Endothelial cell of umbilical vein (primary cell): ENCODE data around the gene RNF32. TPM values are rescaled to one million over a fixed set of nuclear protein-coding genes. Genes with fewer than 3 reads are reported as not detected.

Experiments
- BruUV-seq: library from RNA; stranded (reverse); fragments of 400-500 nt; replicated peaks from 2 replicates; lab custom pipeline; 2021; lab: Mats Ljungman, UMichigan
- CTCF ChIA-PET: fragments of 300-600, 350-600 bp; sonication (Branson Sonifier 250); formaldehyde crosslinking; loops from one replicate; lab custom pipeline; 2021; ENCODE audit warnings: antibody characterized with exemption, inconsistent platforms; lab: Charles Lee
- POLR2A ChIA-PET: fragments of 300-600, 350-600 bp; sonication (Branson Sonifier 250); formaldehyde crosslinking; loops from one replicate; lab custom pipeline; 2021; ENCODE audit warnings: antibody characterized with exemption, inconsistent platforms; lab: Charles Lee
- DNase-seq: peaks from one replicate; pipeline ENCODE4 v3.0.0-alpha.2; 2011; ENCODE audit warnings: low read depth, low spot score
- FAIRE-seq: peaks from 2 replicates; lab custom pipeline; 2011; peaks lifted over from hg19 to GRCh38; lab: Jason Lieb, UNC
- H2AFZ ChIP-seq: 2 replicates; pipeline ENCODE4 v1.6.0; 2012; ENCODE audit warnings: low read depth, low read length, control low read depth, inconsistent platforms
- H3K27ac ChIP-seq: 2 replicates; pipeline ENCODE4 v1.5.1; 2011; ENCODE audit warnings: low read depth, mild to moderate bottlenecking, control low read depth, low read length, moderate library complexity; ENCODE audit not compliant: insufficient read depth
- H3K27me3 ChIP-seq, 2 experiments: 2 replicates each; pipeline versions ENCODE4 v1.6.0 to v1.6.1; 2011; ENCODE audit warnings: low read length in 2 of 2, mixed read lengths in 1 of 2; ENCODE audit not compliant: control insufficient read depth in 2 of 2, insufficient read depth in 2 of 2
- H3K36me3 ChIP-seq, 2 experiments: 2 replicates in 1 of 2; 3 replicates in 1 of 2; pipeline ENCODE4 v1.5.1; 2011; ENCODE audit warnings: low read length in 2 of 2, mild to moderate bottlenecking in 1 of 2, moderate library complexity in 1 of 2; ENCODE audit not compliant: control insufficient read depth in 2 of 2, insufficient read depth in 2 of 2; ENCODE audit errors: extremely low read depth in 1 of 2
- H3K4me1 ChIP-seq: 3 replicates; pipeline ENCODE4 v1.5.1; 2011; ENCODE audit warnings: mild to moderate bottlenecking, low read length; ENCODE audit not compliant: control insufficient read depth, insufficient read depth; ENCODE audit errors: extremely low read depth
- H3K4me2 ChIP-seq: 2 replicates; pipeline ENCODE4 v1.6.1; 2011; ENCODE audit warnings: low read length, control low read depth, mixed read lengths; ENCODE audit not compliant: insufficient read depth
- H3K4me3 ChIP-seq, 3 experiments: fragments of 200-600 bp in 1 of 3; sonication (generic), shearing (Covaris generic) in 1 of 3; replicated peaks in 1 of 3; 2 replicates each; pipeline ENCODE4 v1.5.1; 2011 to 2016; ENCODE audit warnings: control low read depth in 3 of 3, low read length in 3 of 3, mild to moderate bottlenecking in 2 of 3, inconsistent platforms in 1 of 3, low read depth in 1 of 3, moderate library complexity in 1 of 3; ENCODE audit not compliant: insufficient read depth in 1 of 3
- H3K79me2 ChIP-seq: 2 replicates; pipeline ENCODE4 v1.6.0; 2012; ENCODE audit warnings: low read length, inconsistent platforms; ENCODE audit not compliant: control insufficient read depth, insufficient read depth
- H3K9ac ChIP-seq: replicated peaks from 2 replicates; pipeline ENCODE3; 2011; ENCODE audit warnings: low read length, control low read depth; ENCODE audit not compliant: insufficient read depth; ENCODE audit errors: extremely low read depth
- H3K9me1 ChIP-seq: replicated peaks from 3 replicates; pipeline ENCODE4 v1.6.0; 2011; ENCODE audit warnings: mild to moderate bottlenecking, low read length; ENCODE audit not compliant: control insufficient read depth, insufficient read depth; ENCODE audit errors: extremely low read depth
- H3K9me3 ChIP-seq: replicated peaks from 2 replicates; pipeline ENCODE4 v1.5.1; 2012; ENCODE audit warnings: low read length, inconsistent platforms; ENCODE audit not compliant: control insufficient read depth, insufficient read depth
- H4K20me1 ChIP-seq: replicated peaks from 2 replicates; pipeline ENCODE3; 2011; ENCODE audit warnings: mild to moderate bottlenecking, low read length; ENCODE audit not compliant: control insufficient read depth, insufficient read depth; ENCODE audit errors: extremely low read depth
- CTCF ChIP-seq, 2 donors: IDR thresholded peaks; 1 replicate in 1 of 2; 2 replicates in 1 of 2; pipeline ENCODE4 v1.5.1; 2011; ENCODE audit warnings: low read length in 2 of 2, mild to moderate bottlenecking in 2 of 2, moderate library complexity in 2 of 2, control low read depth in 1 of 2, inconsistent platforms in 1 of 2, low read depth in 1 of 2; ENCODE audit not compliant: insufficient read depth in 1 of 2; ENCODE audit errors: extremely low read depth in 1 of 2
- EZH2 ChIP-seq: IDR thresholded peaks from 2 replicates; pipeline ENCODE4 v1.6.1; 2012; ENCODE audit warnings: borderline replicate concordance, low read depth, mild to moderate bottlenecking, moderate library complexity, low read length, inconsistent platforms; ENCODE audit not compliant: severe bottlenecking
- FOS ChIP-seq: IDR thresholded peaks from 2 replicates; pipeline ENCODE4 v1.6.1; 2011; ENCODE audit warnings: mild to moderate bottlenecking, low read length, moderate library complexity, borderline replicate concordance; ENCODE audit not compliant: insufficient read depth
- GATA2 ChIP-seq: IDR thresholded peaks from 2 replicates; pipeline ENCODE4 v1.7.0; 2011; ENCODE audit warnings: low read depth, mild to moderate bottlenecking, moderate library complexity, mixed read lengths, low read length; ENCODE audit not compliant: insufficient read length, insufficient read depth
- JUN ChIP-seq: IDR thresholded peaks from 2 replicates; pipeline ENCODE4 v1.6.1; 2011; ENCODE audit warnings: borderline replicate concordance, low read depth; ENCODE audit not compliant: insufficient read length, insufficient read depth
- MAX ChIP-seq: IDR thresholded peaks from 2 replicates; pipeline ENCODE4 v1.6.1; 2011; ENCODE audit not compliant: insufficient read depth, insufficient read length
- MYC ChIP-seq: IDR thresholded peaks from one replicate; pipeline ENCODE4 v1.6.1; 2011; ENCODE audit warnings: mild to moderate bottlenecking, low read depth, low read length
- POLR2A ChIP-seq: IDR thresholded peaks from 2 replicates; pipeline ENCODE4 v1.6.1; 2012; ENCODE audit warnings: low read depth, mild to moderate bottlenecking, control low read depth, low read length
- POLR2AphosphoS5 ChIP-seq: IDR thresholded peaks from 2 replicates; pipeline ENCODE4 v1.6.1; 2012; ENCODE audit warnings: low read depth, mild to moderate bottlenecking, control low read depth, low read length, moderate library complexity; ENCODE audit not compliant: insufficient read depth
- dilution Hi-C: fragments of 300-500 bp; cut with MboI; formaldehyde crosslinking; loops from one replicate; pipeline ENCODE4 v1.15.0; 2019; ENCODE audit warnings: low sequenced_read_pairs; ENCODE audit not compliant: extremely low pct_ligation_motif_present
- intact Hi-C: fragments of 100-400 bp; cut with micrococcal nuclease; formaldehyde crosslinking; loops from one replicate; pipeline ENCODE4 v1.10.0; 2022
- polyA plus RNA-seq, 4 experiments: library from polyadenylated mRNA; depleted of rRNA in 3 of 4; stranded (reverse) in 3 of 4; unstranded in 1 of 4; fragments of >200 nt; gene quantifications; 2 replicates each; pipeline versions ENCODE4 v1.2.1 to v1.2.3, GENCODE V29; 2011 to 2012; ENCODE audit warnings: missing spikeins in 1 of 4
- total RNA-seq: library from RNA; stranded (reverse); gene quantifications from 2 replicates; pipeline ENCODE4 v1.2.3, GENCODE V29; 2021

The RNF32 gene
- total and polyA plus RNA-seq, 2 donors (not counting 3 experiments of a cell fraction or from before 2014, with no cell fraction given): 0.14 TPM; not detected in 1

GRCh38 chr7:156592155-156592884, 48.3 kb upstream of the RNF32 start:
- Histone ChIP-seq H3K4me1 (no peaks in the 10 kb centered on the region), H2AFZ (no peak overlapping the region), H3K79me2 (no peaks in the 10 kb centered on the region), H3K9ac (no peak overlapping the region), H3K9me3 (no peaks in the 10 kb centered on the region), H4K20me1 (no peaks in the 10 kb centered on the region), H3K27me3 (no peaks in the 10 kb centered on the region), H3K9me1 (no peaks in the 10 kb centered on the region), H3K27ac (no peak overlapping the region), H3K36me3 (no peaks in the 10 kb centered on the region), H3K4me2 (no peak overlapping the region), H3K4me3 (no peak overlapping the region)
- no peak for TF ChIP-seq CTCF (IDR thresholded peaks at IDR 0.05; ENCODE audit: extremely low read depth in 1 of 2, insufficient read depth in 1 of 2, low read depth in 1 of 2, low read length in 2 of 2)
- no peak for TF ChIP-seq GATA2
- no TSS peak for BruUV-seq
- ChIA-PET POLR2A (no interaction called here), CTCF (no interaction called here)
- intact Hi-C loops: no loop called here
- dilution Hi-C loops: no loop called here
- FAIRE-seq (no peak), DNase-seq (no peak)

GRCh38 chr7:156594283-156595080, 46.1 kb upstream of the RNF32 start:
- dilution Hi-C loops: no loop called here
- H3K27ac ChIP-seq: no peak overlapping the region
- POLR2A ChIA-PET: no interaction called here

More at GRCh38 chr7:156594283-156595080, 46.1 kb upstream of the RNF32 start:
- TF ChIP-seq POLR2A (no peak), EZH2 (no peak), FOS (no peak), MAX (no peak), POLR2AphosphoS5 (no peak), CTCF (IDR thresholded peaks at IDR 0.05; ENCODE audit: extremely low read depth in 1 of 2, insufficient read depth in 1 of 2, low read depth in 1 of 2, low read length in 2 of 2) (no peak), JUN (no peak), MYC (no peak), GATA2 (no peak)
- Histone ChIP-seq H3K4me1 (no peaks in the 10 kb centered on the region), H2AFZ (no peak overlapping the region), H3K4me3 (no peak overlapping the region), H4K20me1 (no peaks in the 10 kb centered on the region), H3K4me2 (no peak overlapping the region), H3K9ac (no peak overlapping the region), H3K36me3 (no peaks in the 10 kb centered on the region), H3K9me3 (no peaks in the 10 kb centered on the region), H3K79me2 (no peaks in the 10 kb centered on the region), H3K9me1 (no peaks in the 10 kb centered on the region), H3K27me3 (no peaks in the 10 kb centered on the region)
- intact Hi-C loops: no loop called here
- no peak for DNase-seq
- no peak for FAIRE-seq
- CTCF ChIA-PET: interaction anchor here (1.2 to 1.9 kb wide), 2 partner anchors 9 to 13 kb away, joined by 3 to 13 read pairs; no protein-coding TSS in a partner anchor
- BruUV-seq: no TSS peak
